Measurements from ENCODE around the gene PIK3R1.

PIK3R1 gene

DNA sequence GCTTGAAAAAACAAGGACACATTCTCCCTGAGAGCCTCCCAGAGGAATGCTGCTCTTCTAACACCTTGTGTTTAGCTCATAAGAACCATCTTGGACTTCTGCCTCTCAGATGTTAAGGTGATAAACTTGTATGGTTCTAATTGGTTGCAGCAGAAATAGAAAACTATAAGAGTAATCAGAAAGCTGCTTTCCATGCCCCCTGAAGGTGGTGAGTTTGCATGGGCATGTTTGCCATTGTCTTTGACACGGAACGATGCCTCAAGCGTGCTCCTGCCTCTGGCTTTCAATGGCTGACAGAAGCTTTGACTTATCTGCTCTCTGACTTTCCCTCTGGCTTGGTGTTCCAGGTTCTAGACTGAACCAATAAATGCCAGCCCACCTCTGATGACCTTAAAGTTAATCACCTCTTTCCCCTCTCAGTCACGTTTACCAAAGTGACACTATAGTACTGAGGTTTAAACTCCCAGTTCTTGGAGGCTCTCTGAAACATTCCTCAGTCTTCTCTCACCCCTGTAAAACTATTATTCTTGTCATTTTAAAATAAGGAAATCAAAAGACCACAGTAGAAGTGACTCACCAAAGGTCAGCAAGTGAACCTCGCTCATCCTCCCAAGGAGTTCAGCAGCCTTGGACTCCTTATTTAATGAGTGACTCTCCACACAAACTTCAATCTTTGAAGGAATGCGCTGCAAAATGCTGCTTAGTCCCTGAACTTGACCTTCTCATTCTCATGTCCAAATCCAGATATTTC lies 103.6 kb downstream of the PIK3R1 start:
- Histone ChIP-seq H3K9me3 (no peaks in the 10 kb centered on the region), H3K36me3 (no peaks in the 10 kb centered on the region), H3K27me3 (no peaks in the 10 kb centered on the region), H3K4me1 (ENCODE audit: control insufficient read depth in 1 of 2, insufficient read depth in 1 of 2, low read depth in 1 of 2, low read length in 1 of 2) (no peaks in the 10 kb centered on the region), H3K27ac (no peak overlapping the region), H3K4me3 (ENCODE audit: low read depth in 1 of 2, low read length in 1 of 2) (no peak overlapping the region)
- TF ChIP-seq, protein P1, sequence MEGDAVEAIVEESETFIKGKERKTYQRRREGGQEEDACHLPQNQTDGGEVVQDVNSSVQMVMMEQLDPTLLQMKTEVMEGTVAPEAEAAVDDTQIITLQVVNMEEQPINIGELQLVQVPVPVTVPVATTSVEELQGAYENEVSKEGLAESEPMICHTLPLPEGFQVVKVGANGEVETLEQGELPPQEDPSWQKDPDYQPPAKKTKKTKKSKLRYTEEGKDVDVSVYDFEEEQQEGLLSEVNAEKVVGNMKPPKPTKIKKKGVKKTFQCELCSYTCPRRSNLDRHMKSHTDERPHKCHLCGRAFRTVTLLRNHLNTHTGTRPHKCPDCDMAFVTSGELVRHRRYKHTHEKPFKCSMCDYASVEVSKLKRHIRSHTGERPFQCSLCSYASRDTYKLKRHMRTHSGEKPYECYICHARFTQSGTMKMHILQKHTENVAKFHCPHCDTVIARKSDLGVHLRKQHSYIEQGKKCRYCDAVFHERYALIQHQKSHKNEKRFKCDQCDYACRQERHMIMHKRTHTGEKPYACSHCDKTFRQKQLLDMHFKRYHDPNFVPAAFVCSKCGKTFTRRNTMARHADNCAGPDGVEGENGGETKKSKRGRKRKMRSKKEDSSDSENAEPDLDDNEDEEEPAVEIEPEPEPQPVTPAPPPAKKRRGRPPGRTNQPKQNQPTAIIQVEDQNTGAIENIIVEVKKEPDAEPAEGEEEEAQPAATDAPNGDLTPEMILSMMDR (IDR thresholded peaks at IDR 0.05), result no peak

DNA sequence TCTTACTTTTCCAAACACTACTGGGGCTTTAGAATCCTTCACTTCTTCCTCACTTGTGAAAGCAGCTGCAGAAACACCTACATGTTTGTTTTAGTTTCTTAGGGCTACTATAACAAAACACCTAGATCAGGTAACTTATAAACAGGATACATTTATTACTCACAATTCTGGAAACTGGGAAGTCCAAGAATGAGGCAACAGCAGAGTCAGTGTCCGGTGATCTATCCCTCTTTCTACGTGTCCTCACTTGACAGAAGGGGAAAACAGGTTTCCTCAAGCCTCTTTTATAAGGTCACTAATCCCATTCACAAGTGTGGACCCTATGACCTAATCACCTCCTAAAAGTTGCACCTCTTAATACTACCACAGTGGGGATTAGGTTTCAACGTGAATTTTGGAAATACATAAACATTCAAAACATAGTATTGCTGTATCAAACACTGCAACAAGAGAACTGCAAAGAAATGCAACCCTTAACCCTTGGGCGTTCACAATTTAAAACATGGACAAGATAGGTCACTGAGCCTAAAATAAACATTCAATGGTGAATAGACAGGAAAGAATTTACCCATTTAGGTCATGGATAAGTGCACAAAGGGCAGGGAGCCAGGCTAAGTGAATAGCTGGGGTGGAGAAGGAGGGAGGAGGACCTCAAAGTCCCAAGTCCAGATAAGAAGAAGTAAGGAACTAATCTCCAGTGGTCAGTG lies 104.3 kb downstream of the PIK3R1 start:
- Histone ChIP-seq H3K9me3 (no peaks in the 10 kb centered on the region), H3K4me1 (ENCODE audit: control insufficient read depth in 1 of 2, insufficient read depth in 1 of 2, low read depth in 1 of 2, low read length in 1 of 2) (no peaks in the 10 kb centered on the region), H3K36me3 (no peaks in the 10 kb centered on the region), H3K27ac (no peak overlapping the region), H3K4me3 (ENCODE audit: low read depth in 1 of 2, low read length in 1 of 2) (no peak overlapping the region), H3K27me3 (no peaks in the 10 kb centered on the region)
- TF ChIP-seq, protein P1 (IDR thresholded peaks at IDR 0.05), result no peak

DNA sequence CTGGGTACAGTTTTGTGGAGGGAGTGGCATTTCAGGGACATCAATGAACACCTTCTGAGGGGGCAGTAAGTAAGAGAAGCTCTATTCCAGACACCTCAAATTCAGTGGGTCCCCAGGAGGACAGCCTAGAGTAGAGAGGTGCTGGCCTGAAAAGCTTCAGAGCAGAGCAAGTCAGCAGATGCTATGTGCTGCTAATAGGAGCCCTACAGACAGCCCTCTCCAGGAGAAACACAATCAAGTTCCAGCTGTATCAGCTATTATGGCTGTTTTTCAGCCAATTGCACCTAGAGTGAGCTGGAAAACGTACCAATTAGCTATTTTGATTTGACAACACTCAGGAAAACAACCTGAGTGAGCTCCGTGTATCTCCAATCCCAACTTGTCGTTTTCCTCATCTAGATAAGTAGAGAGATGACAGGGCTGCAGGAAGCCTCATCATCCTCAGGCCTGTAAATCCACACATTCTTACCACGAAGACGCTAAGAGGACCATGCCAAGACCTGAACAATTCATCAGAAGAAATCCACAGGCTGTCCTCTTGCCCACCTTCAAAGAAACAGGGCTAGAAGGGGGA lies 104.9 kb downstream of the PIK3R1 start:
- no peaks in the 10 kb centered on the region for H3K4me1 ChIP-seq (ENCODE audit: control insufficient read depth in 1 of 2, insufficient read depth in 1 of 2, low read depth in 1 of 2, low read length in 1 of 2)

GRCh38 chr5:68325065-68325580 lies 109.6 kb downstream of the PIK3R1 start:
- TF ChIP-seq, protein P1 (IDR thresholded peaks at IDR 0.05), result no peak
- no peak overlapping the region for H3K4me3 ChIP-seq (ENCODE audit: low read depth in 1 of 2, low read length in 1 of 2)
- no peaks in the 10 kb centered on the region for H3K9me3 ChIP-seq
- H3K36me3 ChIP-seq, result no peaks in the 10 kb centered on the region
- H3K27ac ChIP-seq, result peak overlapping the region; percentile 61
- peaks cover 6% of the 10 kb centered on the region for H3K27me3 ChIP-seq
- no peaks in the 10 kb centered on the region for H3K4me1 ChIP-seq (ENCODE audit: control insufficient read depth in 1 of 2, insufficient read depth in 1 of 2, low read depth in 1 of 2, low read length in 1 of 2)

More for the DNA sequence above, 104.9 kb downstream of the PIK3R1 start:
- no peak overlapping the region for H3K27ac ChIP-seq
- H3K27me3 ChIP-seq, result no peaks in the 10 kb centered on the region
- TF ChIP-seq, protein P1 (IDR thresholded peaks at IDR 0.05), result no peak
- no peak overlapping the region for H3K4me3 ChIP-seq (ENCODE audit: low read depth in 1 of 2, low read length in 1 of 2)
- no peaks in the 10 kb centered on the region for H3K9me3 ChIP-seq
- H3K36me3 ChIP-seq, result no peaks in the 10 kb centered on the region

DNA sequence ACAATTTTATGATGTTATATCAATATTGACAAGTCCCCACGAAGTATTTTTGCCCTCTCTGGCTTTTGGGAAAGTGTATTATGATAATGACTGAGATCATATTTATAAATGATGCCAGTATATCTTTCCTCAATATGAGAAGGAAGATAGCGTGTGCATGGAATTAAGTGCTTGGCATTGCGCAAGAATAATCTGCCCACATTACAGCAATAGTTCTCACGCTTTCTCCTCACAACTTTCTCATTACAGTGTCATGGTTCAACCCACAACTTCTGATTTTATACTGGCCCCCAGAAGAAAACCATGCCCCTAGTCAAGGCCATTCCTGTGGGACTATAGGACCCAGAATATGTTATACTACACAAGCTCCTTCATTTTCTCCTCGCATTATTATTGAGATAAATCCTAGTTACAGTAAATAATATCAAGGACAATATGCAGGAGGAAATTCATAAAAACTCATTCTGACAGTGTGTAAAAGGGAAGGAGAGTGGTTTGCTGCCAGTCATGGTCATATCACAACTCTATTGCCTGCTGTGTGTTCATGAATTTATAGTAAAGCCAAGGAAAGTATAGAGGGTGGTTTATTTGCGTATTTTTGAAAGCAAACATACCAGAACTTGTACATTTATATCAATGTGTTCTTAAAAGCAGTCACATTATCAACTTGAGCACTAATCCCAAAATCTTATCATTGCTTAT lies 114.1 kb downstream of the PIK3R1 start:
- Histone ChIP-seq H3K9me3 (no peaks in the 10 kb centered on the region), H3K27ac (no peak overlapping the region), H3K27me3 (peaks cover 6% of the 10 kb centered on the region), H3K4me3 (ENCODE audit: low read depth in 1 of 2, low read length in 1 of 2) (no peak overlapping the region), H3K4me1 (ENCODE audit: control insufficient read depth in 1 of 2, insufficient read depth in 1 of 2, low read depth in 1 of 2, low read length in 1 of 2) (peaks cover 6 to 20% of the 10 kb centered on the region in 2 experiments), H3K36me3 (no peaks in the 10 kb centered on the region)
- TF ChIP-seq, protein P1 (IDR thresholded peaks at IDR 0.05), result no peak

Measured in neutrophil (primary cell).